NCI-H2196 treated with DMSO at 0.1 percent for 48 hours (cell line): Measurements from ENCODE around the gene PDE9A.

Experiments used
- DNase-seq: peaks from one replicate; lab custom pipeline; 2025; ENCODE audit not compliant: unreplicated experiment; lab: John Stamatoyannopoulos, UW

The PDE9A gene

GRCh38 chr21:42641311-42642218 lies 11.9 kb upstream of the PDE9A start:
- no peak for DNase-seq

- DNase-seq = no peak
Measured at GRCh38 chr21:42642219-42642745, 11.1 kb upstream of the PDE9A start.

GRCh38 chr21:42644223-42645208 lies 8.9 kb upstream of the PDE9A start:
- no peak for DNase-seq

GRCh38 chr21:42645211-42646075 lies 8.0 kb upstream of the PDE9A start:
- no peak for DNase-seq

- no peak for DNase-seq
Measured at GRCh38 chr21:42646076-42646825, 7.2 kb upstream of the PDE9A start.

- DNase-seq = no peak
Measured at GRCh38 chr21:42646836-42647235, 6.6 kb upstream of the PDE9A start.

GRCh38 chr21:42648606-42649005 lies 4.8 kb upstream of the PDE9A start:
- no peak for DNase-seq

GRCh38 chr21:42649122-42650032 lies 4.0 kb upstream of the PDE9A start:
- DNase-seq = no peak

- DNase-seq = no peak
Measured at GRCh38 chr21:42650033-42650370, 3.4 kb upstream of the PDE9A start.

- no peak for DNase-seq
Measured at GRCh38 chr21:42650441-42651421, 2.7 kb upstream of the PDE9A start.

GRCh38 chr21:42651515-42652401 lies 1.7 kb upstream of the PDE9A start:
- DNase-seq = no peak

- peak; percentile 53 for DNase-seq
Measured at GRCh38 chr21:42652527-42653230, 742 bp upstream of the PDE9A start.

- no peak for DNase-seq
Measured at GRCh38 chr21:42654179-42654912, 925 bp downstream of the PDE9A start.

- no peak for DNase-seq
Measured at GRCh38 chr21:42654913-42655795, 1.7 kb downstream of the PDE9A start.
